Measurements from ENCODE around the gene RHBDL2. TPM values are rescaled to one million over a fixed set of nuclear protein-coding genes. Genes with fewer than 3 reads are reported as not detected.
"Not testable (repeated sequence)": the region's sequence is repeated elsewhere in the genome, so short reads cannot be mapped to it uniquely, and the experiment has no call there.

RHBDL2 gene
- total RNA-seq, 1 donor from 2014 or later: not detected

DNA sequence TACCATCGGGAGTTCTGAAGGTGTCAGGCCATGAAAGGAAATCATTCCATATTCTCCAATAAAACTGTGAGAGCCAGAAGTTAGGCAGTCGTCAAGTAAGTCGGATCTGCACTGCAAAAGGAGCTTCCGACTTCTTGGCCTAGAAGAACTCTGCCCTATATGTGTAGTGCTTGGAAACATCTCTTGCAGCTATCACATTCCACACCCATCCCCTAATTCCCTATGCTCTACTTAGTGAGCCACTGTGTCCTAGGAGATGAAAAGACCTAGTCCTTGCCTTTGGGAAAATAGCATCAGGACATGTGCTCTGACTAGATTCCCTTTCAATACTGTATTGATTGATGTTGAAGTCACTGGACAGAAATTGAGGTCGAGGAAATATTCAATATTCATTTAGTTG is 52.0 kb downstream of the RHBDL2 start:
- intact Hi-C loops (cut with DNase I): no loop called here
- no peak for DNase-seq (ENCODE audit: low spot score)

DNA sequence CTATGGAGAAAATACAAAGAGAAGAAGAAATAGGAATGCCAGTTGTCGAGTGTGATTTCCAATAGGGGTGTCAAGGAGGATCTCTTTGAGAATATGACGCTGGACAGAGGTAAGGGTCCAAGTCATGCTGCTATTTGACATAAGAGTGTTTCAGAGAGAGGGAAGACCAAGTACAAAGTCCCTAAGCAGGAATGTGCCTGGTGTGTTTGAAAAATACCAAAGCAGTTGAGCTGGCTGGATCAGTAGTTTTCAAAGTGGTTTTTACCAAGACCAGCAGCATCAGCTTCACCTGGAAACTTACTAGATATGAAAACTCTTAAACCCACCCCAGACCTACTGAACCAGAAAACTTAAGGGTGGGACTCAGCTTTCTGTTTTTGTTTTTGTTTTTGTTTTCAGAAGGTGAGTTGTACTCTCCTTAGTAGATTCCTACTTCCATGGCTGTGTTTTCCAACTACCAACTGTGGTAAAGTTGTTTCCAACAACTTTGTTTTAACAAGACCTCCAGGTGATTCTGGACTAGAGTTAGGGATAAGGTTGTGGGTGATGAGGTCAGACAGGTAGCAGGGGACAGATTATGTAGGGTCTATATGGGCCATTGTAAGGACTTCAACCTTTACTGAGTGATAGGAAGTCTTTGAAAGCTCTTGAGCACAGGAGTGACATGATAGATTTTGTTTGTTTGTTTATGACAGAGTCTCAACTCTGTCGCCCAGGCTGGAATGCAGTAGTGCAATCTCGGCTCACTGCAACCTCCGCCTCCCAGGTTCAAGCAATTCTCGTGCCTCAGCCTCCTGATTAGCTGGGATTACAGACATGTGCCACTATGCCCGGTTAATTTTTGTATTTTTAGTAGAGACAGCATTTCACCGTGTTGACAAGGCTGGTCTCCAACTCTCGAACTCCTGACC is 53.0 kb downstream of the RHBDL2 start:
- intact Hi-C loops (cut with DNase I): no loop called here
- DNase-seq (ENCODE audit: low spot score): no peak

DNA sequence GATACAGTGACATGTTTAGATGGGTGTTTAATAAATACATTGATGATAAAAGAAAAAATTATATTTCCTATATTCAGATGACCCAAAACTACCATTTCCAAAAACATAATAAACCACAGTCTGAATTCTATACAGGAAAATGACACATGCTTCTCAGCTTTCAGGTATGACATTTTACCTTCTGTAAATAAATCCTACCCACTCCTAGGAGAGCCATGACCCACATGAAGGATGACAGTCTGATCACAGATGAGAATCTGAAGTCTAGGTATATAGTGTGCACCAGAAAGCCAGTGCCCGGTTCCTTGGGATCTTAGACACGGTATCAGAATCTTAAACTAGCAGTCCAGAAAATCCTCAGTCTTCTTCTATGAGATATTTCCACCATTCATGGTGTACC is 56.5 kb downstream of the RHBDL2 start:
- DNase-seq (ENCODE audit: low spot score): no peak
- intact Hi-C loops (cut with DNase I): no loop called here

DNA sequence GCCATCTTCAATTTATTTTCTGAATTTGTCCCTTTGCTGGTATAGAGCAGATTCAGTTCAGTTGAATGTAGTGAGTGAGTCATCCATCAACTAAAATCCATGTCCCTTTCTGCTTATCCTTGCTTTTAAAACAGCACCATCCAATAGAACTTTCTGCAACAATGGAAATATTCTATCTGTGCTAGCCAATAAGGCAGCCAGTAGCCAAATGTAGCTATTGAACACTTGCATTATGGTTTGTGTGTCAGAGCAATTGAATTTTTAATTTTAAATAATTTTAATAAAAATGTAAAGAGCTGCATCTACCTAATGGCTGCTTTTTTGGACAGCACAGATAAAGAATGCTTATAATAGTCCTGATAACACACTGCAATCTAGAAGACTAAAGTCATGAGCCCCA is 60.1 kb downstream of the RHBDL2 start, which contains the start of gene GJA9:
Gene GJA9, minus strand, starts transcription at position 101 of the 400 bp plus-strand sequence. CDS start 5,489 bp downstream, outside the sequence.
- DNase-seq (ENCODE audit: low spot score): no peak
- intact Hi-C loops (cut with DNase I): no loop called here

DNA sequence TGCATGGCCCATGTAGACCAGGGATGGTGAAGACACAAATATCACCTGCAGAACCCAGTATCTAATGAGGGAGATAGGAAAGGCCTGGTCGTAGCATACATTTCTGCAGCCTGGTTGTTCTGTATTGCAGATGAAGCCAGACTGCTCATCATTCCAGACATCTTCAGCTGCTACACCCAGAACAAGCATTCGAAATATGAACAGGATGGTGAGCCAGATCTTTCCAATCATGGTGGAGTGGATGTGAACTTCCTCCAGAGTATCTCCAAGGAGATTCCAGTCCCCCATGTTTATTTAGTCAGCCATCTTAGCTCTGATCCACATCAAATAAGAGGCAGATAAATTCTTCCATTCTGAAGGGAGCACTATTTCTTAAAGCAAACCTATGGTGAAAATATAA is 65.8 kb downstream of the RHBDL2 start:
- intact Hi-C loops (cut with DNase I): loop anchor here (2.0 kb wide), 1 partner anchor 115 kb away; the partner anchor contains the start of gene AKIRIN1

DNA sequence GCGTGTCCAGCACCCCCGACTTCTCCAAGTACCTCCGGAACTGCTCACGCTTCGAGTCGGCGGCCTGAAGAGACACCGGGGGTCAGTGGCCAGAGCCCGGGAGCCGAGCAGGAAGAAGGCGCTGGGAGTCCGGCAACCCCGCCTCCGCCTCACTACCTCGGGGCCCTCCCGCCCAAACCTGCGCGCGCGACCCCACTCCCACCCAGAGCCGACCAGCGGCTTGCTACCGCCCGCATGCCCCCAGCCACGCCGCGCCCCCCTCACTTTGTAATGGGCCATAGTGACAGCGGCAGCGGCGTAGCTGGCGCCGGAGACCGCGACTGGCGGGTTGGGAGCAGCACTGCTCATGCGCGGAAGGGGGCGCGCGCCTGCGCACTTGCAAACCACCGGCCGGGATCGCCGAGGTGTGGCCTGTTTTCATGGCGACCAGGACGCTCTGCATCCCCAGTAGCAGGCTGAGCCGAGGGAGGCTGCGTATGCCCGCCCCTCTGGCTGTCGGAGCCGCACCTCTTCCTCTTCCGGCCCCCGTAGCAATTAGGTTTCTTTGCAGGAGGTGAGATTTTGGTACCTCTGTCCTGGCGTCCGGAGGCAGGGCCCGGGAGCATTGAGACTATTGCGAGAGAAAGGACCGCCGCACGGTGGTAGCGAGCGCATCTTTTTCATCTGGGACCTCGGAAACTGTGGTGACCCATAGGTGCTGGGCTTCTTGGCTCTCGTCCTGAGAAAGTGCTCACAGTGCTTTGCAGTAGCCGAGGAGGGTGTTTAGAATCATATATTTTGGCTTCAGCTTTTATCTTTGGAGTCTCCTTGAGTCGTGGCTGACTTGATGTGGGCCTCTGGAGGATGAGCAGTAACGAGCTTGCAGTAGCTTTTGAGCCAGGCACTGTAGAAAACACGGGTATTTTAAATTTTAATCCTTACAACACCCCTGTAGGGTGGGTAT is 68.3 kb downstream of the RHBDL2 start, which contains the start of gene MYCBP:
Gene MYCBP, minus strand, starts transcription at position 322 of the 943 bp plus-strand sequence. Its CDS starts 43 bp downstream, at position 279.
- DNase-seq (ENCODE audit: low spot score): peak; percentile 99
- intact Hi-C loops (cut with DNase I): no loop called here

More for the DNA sequence above, 65.8 kb downstream of the RHBDL2 start:
- DNase-seq (ENCODE audit: low spot score): no peak

DNA sequence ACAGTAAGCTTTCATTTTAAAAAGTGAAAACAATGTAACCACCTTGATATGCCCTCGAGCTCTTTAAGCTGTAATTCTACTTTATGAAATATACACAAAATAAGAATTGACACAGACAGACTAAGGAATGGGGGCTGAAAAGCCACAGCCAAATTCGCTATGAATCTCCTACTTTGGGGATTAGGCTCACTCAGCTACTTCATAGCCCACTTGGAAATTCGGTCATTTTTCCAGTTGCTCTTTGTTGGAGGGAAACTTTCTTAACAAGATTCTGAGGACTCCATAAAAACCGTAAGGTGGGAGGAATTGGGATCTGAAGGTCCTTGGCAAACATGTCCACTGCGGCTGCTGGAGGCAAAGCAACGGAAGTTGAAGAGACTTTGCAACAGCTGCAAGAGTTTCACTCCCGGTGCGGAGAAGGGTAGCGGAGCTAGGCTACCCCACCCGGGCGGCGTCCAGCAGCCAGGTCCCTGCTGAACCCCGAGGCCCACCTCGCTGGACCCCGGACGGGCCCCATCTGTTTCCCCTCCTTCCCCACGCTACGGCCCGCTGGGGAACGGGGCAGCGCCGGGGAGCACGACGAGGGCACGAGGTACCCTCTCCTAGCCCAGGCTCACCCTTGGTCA is 69.1 kb downstream of the RHBDL2 start:
- intact Hi-C loops (cut with DNase I): no loop called here
- no peak for DNase-seq (ENCODE audit: low spot score)

DNA sequence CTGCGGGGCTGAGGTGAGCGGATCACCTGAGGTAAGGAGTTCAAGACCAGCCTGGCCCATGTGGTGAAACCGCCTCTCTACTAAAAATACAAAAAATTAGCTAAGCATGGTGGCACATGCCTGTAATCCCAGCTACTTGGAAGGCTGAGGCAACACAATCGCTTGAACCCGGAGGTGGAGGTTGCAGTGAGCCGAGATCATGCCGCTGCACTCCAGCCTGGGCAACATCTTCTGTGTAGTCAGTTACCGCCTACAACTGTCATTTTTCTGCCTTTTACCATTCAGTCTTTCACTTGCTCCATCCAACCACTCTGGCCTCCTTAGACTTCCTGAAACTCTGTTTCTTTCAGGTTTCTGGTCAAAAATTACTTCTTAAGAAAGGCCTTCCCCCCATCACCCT is 70.6 kb downstream of the RHBDL2 start:
- DNase-seq (ENCODE audit: low spot score): no peak
- intact Hi-C loops (cut with DNase I): no loop called here

DNA sequence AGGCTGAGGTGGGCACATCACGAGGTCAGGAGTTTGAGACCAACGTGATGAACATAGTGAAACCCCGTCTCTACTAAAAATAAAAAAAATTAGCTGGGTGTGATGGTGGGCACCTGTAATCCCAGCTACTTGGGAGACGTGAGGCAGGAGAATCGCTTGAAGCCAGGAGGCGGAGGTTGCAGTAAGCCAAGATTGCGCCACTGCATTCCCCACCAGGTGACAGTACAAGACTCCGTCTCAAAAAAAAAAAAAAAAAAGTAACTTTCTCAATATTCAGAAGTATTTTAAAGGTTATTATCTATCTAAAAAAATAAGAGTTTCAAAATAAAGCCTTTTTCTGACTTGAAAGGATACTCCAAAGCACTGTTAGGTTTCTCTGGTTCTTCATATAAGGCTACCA is 74.4 kb downstream of the RHBDL2 start:
- DNase-seq (ENCODE audit: low spot score): no peak
- intact Hi-C loops (cut with DNase I): no loop called here

DNA sequence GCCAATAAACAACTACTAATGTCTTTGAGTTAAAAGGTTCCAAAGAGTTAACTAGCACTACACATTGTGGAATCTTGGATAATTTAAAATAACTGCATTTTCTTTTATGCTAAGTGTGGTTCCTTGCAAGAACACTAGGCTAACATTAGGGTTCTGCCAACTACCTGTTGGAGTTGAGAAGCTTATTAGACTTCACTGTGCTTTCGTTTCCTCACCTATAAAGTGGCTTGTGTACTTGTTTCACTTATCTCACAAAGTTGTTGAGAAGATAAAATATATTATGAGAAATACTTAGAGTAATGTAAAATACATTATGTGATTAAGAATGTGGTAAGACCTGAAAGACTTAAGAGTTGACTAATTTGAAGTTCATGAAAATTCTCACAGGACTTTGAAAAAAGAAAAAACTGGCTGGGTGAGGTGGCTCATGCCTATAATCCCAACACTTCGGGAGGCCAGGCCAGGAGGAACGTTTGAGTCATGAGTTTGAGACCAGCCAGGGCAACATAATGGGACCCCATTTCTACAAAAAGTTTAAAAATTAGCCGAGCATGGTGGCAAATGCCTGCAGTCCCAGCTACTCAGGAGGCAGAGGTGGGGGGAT is 76.4 kb downstream of the RHBDL2 start:
- intact Hi-C loops (cut with DNase I): no loop called here
- DNase-seq (ENCODE audit: low spot score): no peak

DNA sequence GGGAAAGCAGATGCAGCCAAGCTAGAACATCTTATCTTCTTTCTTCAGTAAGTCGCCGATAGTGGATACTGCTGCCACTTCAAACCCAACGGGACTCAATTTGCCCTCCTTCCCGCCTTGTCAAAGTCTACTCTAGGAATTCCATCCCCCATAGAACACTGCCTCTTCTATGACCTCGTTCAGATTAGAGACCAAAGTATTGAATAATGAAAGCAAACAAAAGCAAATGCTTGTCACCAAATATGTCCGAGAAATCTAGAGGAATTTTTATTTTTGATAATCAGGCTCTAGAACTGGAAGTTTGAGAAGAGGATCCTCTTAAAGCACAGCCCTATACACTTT is 81.2 kb downstream of the RHBDL2 start:
- DNase-seq (ENCODE audit: low spot score): no peak
- intact Hi-C loops (cut with DNase I): no loop called here

DNA sequence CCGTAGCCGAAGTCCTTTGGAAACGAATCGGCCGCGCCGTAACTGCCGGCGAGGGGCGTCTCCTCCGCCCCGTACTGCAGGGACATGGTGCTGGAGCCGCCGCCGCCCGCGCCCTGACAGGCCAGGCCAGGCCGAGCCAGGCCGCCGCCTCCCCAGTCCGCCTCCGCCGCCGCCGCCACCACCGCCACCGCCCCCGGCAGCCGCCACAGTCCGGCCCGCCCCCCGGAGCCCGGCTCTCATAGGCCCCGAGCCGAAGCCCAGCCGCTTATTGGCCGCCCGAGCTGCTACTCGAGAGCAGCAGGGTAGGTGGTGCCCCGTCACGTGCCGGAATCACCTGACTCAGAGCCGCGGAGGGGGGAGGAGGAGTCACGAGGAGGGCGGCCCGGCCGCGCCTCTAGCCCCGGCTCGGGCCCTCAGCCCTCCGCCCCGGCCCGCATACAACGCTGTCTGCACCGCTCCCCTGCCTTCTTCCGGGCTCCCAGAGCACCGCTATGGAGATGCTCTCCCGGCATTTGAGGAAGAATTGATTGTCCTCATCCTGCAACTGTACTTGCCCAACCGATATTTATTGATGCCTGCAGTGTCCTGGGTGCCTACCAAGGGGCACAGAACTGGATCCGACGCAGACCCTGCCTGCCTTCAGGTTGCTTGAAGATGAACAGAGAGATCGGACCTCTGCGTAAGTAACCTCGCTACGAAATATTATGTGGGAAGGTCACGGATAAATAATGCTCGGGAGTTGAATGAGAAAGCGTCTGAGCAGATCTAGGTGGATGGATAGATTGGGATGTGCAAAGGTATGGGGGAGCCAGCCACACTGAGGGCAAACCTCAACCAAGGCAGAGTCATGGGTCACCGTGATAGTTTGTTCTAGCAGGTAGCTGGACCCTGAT is 81.8 kb downstream of the RHBDL2 start, which contains the start of gene RRAGC:
Gene RRAGC, minus strand, starts transcription at position 212 of the 893 bp plus-strand sequence. Its CDS starts 126 bp downstream, at position 86.
- intact Hi-C loops (cut with DNase I): loop anchor here (5.0 kb wide), 1 partner anchor 232 kb away; no protein-coding TSS in a partner anchor
- peak; percentile 100 for DNase-seq (ENCODE audit: low spot score)

DNA sequence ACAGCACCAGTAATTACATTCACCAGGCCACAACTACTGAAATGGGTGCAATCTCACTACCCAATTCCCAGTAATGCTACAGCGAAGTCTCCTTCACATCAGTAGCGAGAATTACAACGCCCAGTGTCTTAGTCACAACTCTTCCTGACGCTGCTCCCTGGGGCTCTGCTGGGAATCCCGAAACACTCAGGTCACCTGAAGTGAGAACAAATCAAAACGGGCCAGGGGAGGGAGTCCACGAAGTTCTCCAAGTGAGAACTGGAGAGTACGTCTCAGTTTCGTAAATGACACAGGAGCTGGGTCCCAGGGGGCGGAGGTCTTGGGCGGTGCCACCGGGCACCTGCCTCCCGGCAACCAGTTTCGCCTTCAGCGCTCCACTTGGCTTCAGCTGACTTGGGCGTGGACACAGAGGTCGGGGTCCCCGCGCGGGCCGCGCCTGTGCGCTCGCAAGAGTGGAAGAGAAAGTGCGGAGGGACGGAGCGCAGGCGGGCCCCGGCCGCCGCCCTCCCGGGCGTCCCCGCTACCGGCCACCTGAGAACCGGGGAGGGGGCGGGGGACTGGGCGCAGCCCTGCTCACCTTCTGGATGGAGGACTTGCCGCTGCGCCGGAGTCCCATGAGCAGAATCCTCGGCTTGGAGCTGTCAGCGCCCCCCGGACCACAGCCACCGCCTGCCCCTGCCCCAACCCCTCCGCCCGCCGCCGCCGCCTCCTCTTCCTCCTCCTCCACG is 82.6 kb downstream of the RHBDL2 start:
- peak; percentile 83 for DNase-seq (ENCODE audit: low spot score)

DNA sequence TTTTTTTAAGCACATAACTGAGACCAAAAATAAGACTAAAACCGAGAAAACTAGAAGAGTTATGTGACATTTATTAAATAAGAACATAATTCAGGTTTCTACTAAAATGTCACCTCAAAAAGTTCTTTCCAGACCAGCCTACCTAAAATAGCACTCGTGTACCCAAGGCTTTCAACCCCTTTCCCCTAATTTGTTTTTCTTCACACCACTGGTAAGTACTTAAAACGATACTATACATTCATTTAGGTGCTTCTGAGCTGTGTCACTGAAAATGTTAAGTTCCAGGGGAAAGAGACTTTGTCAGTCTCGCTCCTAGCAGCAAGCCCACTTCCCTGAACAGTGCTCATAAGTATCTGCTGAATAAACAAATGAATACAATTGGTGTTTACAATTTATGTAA is 88.8 kb downstream of the RHBDL2 start:
- intact Hi-C loops (cut with DNase I): no loop called here
- no peak for DNase-seq (ENCODE audit: low spot score)

More for the DNA sequence above, 82.6 kb downstream of the RHBDL2 start:
- intact Hi-C loops (cut with DNase I): loop anchor here (5.0 kb wide), 1 partner anchor 233 kb away; no protein-coding TSS in a partner anchor

DNA sequence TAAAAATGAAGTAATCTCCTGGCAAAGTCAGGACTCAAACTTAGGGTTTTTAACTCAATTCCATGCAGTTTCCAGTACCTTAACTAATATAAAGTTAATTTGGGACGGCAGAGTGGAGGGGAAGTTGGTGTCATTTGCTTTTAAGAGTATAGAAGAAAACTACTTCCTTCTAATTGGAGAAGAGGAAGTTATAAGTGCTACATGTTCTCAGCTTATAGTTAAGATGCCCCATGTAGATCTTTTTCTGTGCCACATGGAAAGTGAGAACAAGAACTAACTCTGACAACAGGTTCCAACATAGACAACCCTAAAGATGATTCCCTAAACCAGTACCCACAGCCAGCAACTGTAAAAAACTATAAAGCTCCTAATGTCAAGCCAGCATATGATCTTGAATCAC is 93.6 kb downstream of the RHBDL2 start:
- DNase-seq (ENCODE audit: low spot score): no peak
- intact Hi-C loops (cut with DNase I): no loop called here

DNA sequence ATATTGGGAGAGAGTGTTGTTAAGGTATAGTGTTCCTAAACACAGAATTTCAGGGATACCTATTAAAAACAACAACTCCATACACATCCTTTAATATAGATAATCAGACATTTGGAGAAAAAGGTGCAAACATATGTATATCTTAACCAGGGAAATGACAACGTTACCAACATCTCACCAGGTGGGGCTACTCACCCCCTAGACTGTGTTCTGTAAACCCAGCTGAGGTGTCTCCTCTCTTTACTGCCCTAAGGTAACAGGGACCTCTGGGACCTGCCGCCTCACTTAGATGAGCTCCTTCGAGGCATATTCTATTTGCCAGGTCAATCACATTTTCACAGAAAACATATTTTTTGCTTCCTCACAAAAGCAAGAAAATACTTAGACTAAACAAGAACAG is 95.4 kb downstream of the RHBDL2 start:
- no peak for DNase-seq (ENCODE audit: low spot score)
- intact Hi-C loops (cut with DNase I): no loop called here

DNA sequence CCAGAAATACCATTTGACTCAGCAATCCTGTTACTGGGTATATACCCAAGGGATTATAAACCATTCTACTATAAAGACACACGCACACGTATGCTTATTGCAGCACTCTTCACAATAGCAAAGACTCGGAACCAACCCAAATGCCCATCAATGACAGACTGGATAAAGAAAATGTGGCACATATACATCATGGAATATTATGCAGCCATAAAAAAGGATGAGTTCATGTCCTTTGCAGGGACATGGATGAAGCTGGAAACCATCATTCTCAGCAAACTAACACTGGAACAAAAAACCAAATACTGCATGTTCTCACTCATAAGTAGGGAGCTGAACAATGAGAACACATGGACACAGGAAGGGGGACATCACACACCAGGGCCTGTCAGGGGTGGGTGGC is 96.5 kb downstream of the RHBDL2 start:
- DNase-seq (ENCODE audit: low spot score); intact Hi-C loops (cut with DNase I): not testable (repeated sequence)
